Stomach (tissue), 4 donors: ENCODE measurements around the gene RBM3.

Experiments
- EP300 ChIP-seq: sonication (generic); formaldehyde crosslinking; IDR thresholded peaks from one replicate; pipeline ENCODE4 v1.6.1; 2017; ENCODE audit warnings: antibody characterized with exemption
- POLR2A ChIP-seq, 4 donors: fragments of 450-650 bp; IDR thresholded peaks; one replicate each; pipeline ENCODE4 v1.6.1; 2016; ENCODE audit warnings: antibody characterized with exemption in 4 of 4, control low read depth in 2 of 4, mild to moderate bottlenecking in 1 of 4, moderate library complexity in 1 of 4
- TF ChIP-seq, protein P1 (sequence below), 7 experiments: fragments of 450-650 bp in 4 of 7; fragments of 200-600 bp in 3 of 7; sonication (generic) in 3 of 7; IDR thresholded peaks; one replicate each; pipeline ENCODE4 v1.5.1; 2016 to 2019; ENCODE audit warnings: antibody characterized with exemption in 7 of 7, control low read depth in 2 of 7, mild to moderate bottlenecking in 1 of 7

DNA sequence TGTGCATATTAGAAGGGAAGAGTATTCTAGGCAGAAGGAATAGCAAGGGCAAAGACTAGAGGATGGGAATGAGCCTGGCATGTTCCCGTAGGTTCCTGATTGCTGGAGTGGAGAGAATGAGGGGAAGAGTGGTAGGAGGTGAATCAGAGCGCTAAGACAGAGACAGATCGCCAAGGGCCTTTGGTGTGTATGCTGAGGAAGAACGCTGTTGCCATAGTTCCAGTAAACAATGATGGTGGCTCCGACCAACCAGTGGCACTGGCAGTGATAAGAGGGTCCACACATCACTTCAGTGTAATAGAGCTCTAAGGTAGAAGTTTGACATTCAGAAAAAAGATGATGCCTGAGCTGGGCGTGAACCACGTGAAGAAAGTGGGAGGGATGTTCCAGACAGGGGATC lies 33.8 kb upstream of the RBM3 start:
- TF ChIP-seq, protein P1, sequence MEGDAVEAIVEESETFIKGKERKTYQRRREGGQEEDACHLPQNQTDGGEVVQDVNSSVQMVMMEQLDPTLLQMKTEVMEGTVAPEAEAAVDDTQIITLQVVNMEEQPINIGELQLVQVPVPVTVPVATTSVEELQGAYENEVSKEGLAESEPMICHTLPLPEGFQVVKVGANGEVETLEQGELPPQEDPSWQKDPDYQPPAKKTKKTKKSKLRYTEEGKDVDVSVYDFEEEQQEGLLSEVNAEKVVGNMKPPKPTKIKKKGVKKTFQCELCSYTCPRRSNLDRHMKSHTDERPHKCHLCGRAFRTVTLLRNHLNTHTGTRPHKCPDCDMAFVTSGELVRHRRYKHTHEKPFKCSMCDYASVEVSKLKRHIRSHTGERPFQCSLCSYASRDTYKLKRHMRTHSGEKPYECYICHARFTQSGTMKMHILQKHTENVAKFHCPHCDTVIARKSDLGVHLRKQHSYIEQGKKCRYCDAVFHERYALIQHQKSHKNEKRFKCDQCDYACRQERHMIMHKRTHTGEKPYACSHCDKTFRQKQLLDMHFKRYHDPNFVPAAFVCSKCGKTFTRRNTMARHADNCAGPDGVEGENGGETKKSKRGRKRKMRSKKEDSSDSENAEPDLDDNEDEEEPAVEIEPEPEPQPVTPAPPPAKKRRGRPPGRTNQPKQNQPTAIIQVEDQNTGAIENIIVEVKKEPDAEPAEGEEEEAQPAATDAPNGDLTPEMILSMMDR (IDR thresholded peaks at IDR 0.05), result no peak
- TF ChIP-seq POLR2A (IDR thresholded peaks at IDR 0.05) (no peak), EP300 (no peak)
